Measurements from ENCODE around the gene HS6ST2. TPM values are rescaled to one million over a fixed set of nuclear protein-coding genes. Genes with fewer than 3 reads are reported as not detected.

The HS6ST2 gene
- polyA plus RNA-seq, 1 donor (not counting 4 experiments of a cell fraction or from before 2014, with no cell fraction given) = 0.43 TPM

- TF ChIP-seq, protein P1, sequence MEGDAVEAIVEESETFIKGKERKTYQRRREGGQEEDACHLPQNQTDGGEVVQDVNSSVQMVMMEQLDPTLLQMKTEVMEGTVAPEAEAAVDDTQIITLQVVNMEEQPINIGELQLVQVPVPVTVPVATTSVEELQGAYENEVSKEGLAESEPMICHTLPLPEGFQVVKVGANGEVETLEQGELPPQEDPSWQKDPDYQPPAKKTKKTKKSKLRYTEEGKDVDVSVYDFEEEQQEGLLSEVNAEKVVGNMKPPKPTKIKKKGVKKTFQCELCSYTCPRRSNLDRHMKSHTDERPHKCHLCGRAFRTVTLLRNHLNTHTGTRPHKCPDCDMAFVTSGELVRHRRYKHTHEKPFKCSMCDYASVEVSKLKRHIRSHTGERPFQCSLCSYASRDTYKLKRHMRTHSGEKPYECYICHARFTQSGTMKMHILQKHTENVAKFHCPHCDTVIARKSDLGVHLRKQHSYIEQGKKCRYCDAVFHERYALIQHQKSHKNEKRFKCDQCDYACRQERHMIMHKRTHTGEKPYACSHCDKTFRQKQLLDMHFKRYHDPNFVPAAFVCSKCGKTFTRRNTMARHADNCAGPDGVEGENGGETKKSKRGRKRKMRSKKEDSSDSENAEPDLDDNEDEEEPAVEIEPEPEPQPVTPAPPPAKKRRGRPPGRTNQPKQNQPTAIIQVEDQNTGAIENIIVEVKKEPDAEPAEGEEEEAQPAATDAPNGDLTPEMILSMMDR (optimal IDR thresholded peaks at IDR 0.05 in 1 of 3, IDR thresholded peaks at IDR 0.05 in 1 of 3, conservative IDR thresholded peaks at IDR 0.05 in 1 of 3; ENCODE audit: extremely low read depth in 1 of 3, insufficient read depth in 2 of 3, low read length in 3 of 3) = peak in 1 of 3 experiments; percentile 24
- TF ChIP-seq EZH2 (IDR thresholded peaks at IDR 0.05; ENCODE audit: low read length) = no peak
- dilution Hi-C loops (cut with MboI; ENCODE audit: extremely low pct_ligation_motif_present, low sequenced_read_pairs) = no loop called here
- Histone ChIP-seq H3K9me3 (ENCODE audit: control insufficient read depth, low read depth, low read length) (no peaks in the 10 kb centered on the region), H3K9me1 (ENCODE audit: control insufficient read depth, extremely low read depth, insufficient read depth, low read length) (no peaks in the 10 kb centered on the region), H3K9ac (ENCODE audit: control insufficient read depth, extremely low read depth, insufficient read depth, low read length) (no peak overlapping the region), H3K79me2 (ENCODE audit: control insufficient read depth, insufficient read depth, low read length) (no peaks in the 10 kb centered on the region), H3K27me3 (ENCODE audit: control insufficient read depth, extremely low read depth, insufficient read depth, low read length) (no peaks in the 10 kb centered on the region), H3K4me1 (ENCODE audit: control insufficient read depth, extremely low read depth, insufficient read depth, low read length) (no peaks in the 10 kb centered on the region), H3K4me2 (ENCODE audit: control insufficient read depth, extremely low read depth, insufficient read depth, low read depth, low read length) (no peak overlapping the region), H3K27ac (ENCODE audit: control insufficient read depth, insufficient read depth, low read length) (no peak overlapping the region), H3K36me3 (ENCODE audit: control insufficient read depth in 2 of 2, extremely low read depth in 1 of 2, insufficient read depth in 2 of 2, low read length in 2 of 2) (no peaks in the 10 kb centered on the region), H2AFZ (ENCODE audit: control insufficient read depth, low read length) (no peak overlapping the region), H4K20me1 (ENCODE audit: control insufficient read depth, extremely low read depth, insufficient read depth, low read length) (no peaks in the 10 kb centered on the region), H3K4me3 (ENCODE audit: control insufficient read depth in 2 of 3, extremely low read depth in 1 of 3, insufficient read depth in 2 of 3, low read depth in 1 of 3, low read length in 3 of 3) (no peak overlapping the region)
- FAIRE-seq (no peak), DNase-seq (ENCODE audit: low read depth, low spot score) (no peak)
Observed at GRCh38 chrX:132676561-132677186, 281.8 kb downstream of the HS6ST2 start.

- Histone ChIP-seq H3K4me2 (ENCODE audit: control insufficient read depth, extremely low read depth, insufficient read depth, low read depth, low read length) (no peak overlapping the region), H3K9ac (ENCODE audit: control insufficient read depth, extremely low read depth, insufficient read depth, low read length) (no peak overlapping the region), H3K27me3 (ENCODE audit: control insufficient read depth, extremely low read depth, insufficient read depth, low read length) (no peaks in the 10 kb centered on the region), H3K9me1 (ENCODE audit: control insufficient read depth, extremely low read depth, insufficient read depth, low read length) (no peaks in the 10 kb centered on the region), H3K4me1 (ENCODE audit: control insufficient read depth, extremely low read depth, insufficient read depth, low read length) (no peaks in the 10 kb centered on the region), H4K20me1 (ENCODE audit: control insufficient read depth, extremely low read depth, insufficient read depth, low read length) (no peaks in the 10 kb centered on the region), H3K9me3 (ENCODE audit: control insufficient read depth, low read depth, low read length) (no peaks in the 10 kb centered on the region), H3K4me3 (ENCODE audit: control insufficient read depth in 2 of 3, extremely low read depth in 1 of 3, insufficient read depth in 2 of 3, low read depth in 1 of 3, low read length in 3 of 3) (no peak overlapping the region), H3K79me2 (ENCODE audit: control insufficient read depth, insufficient read depth, low read length) (no peaks in the 10 kb centered on the region), H2AFZ (ENCODE audit: control insufficient read depth, low read length) (no peak overlapping the region), H3K36me3 (ENCODE audit: control insufficient read depth in 2 of 2, extremely low read depth in 1 of 2, insufficient read depth in 2 of 2, low read length in 2 of 2) (no peaks in the 10 kb centered on the region), H3K27ac (ENCODE audit: control insufficient read depth, insufficient read depth, low read length) (no peak overlapping the region)
- no peak for DNase-seq (ENCODE audit: low read depth, low spot score)
- dilution Hi-C loops (cut with MboI; ENCODE audit: extremely low pct_ligation_motif_present, low sequenced_read_pairs) = no loop called here
- TF ChIP-seq EZH2 (IDR thresholded peaks at IDR 0.05; ENCODE audit: low read length) = no peak
- TF ChIP-seq, protein P1 (optimal IDR thresholded peaks at IDR 0.05 in 1 of 3, IDR thresholded peaks at IDR 0.05 in 1 of 3, conservative IDR thresholded peaks at IDR 0.05 in 1 of 3; ENCODE audit: extremely low read depth in 1 of 3, insufficient read depth in 2 of 3, low read length in 3 of 3) = no peak
- FAIRE-seq = no peak
Observed at GRCh38 chrX:132676102-132676501, 282.3 kb downstream of the HS6ST2 start.
